Colonic mucosa (tissue), 4 donors: ENCODE data around the gene ZNF536. TPM values are rescaled to one million over a fixed set of nuclear protein-coding genes. Genes with fewer than 3 reads are reported as not detected.

ENCODE experiments used
- DNase-seq: peaks from one replicate; pipeline ENCODE4 v3.0.0-alpha.2; 2020
- H3K27ac ChIP-seq: fragments of 200-600 bp; one replicate; pipeline ENCODE4 v1.8.0; 2021
- H3K27me3 ChIP-seq: fragments of 200-600 bp; one replicate; pipeline ENCODE4 v1.8.0; 2021
- H3K36me3 ChIP-seq: fragments of 200-600 bp; one replicate; pipeline ENCODE4 v1.8.0; 2021
- H3K4me1 ChIP-seq: fragments of 200-600 bp; one replicate; pipeline ENCODE4 v1.8.0; 2021; ENCODE audit warnings: mild to moderate bottlenecking
- H3K4me3 ChIP-seq: fragments of 200-600 bp; one replicate; pipeline ENCODE4 v1.8.0; 2021
- H3K9ac ChIP-seq, 2 donors: one replicate each; pipeline ENCODE4 v1.7.0; 2013; ENCODE audit warnings: control low read depth in 2 of 2, low read depth in 2 of 2, low read length in 2 of 2
- H3K9me3 ChIP-seq: fragments of 200-600 bp; one replicate; pipeline ENCODE4 v1.8.0; 2021
- intact Hi-C: fragments of 100-400 bp; cut with DNase I; formaldehyde crosslinking; loops from one replicate; pipeline ENCODE4 v1.14.1; 2022
- total RNA-seq, 2 donors: library from RNA; stranded (reverse); fragmentation: NEBNext Ultra II Directional in 1 of 2; extraction: Animal tissue kit (Norgen Biotek cat#: 25700) in 1 of 2; gene quantifications; one replicate each; pipeline ENCODE4 v1.2.1, GENCODE V29; 2021
- TF ChIP-seq, protein P1 (sequence below): fragments of 200-600 bp; IDR thresholded peaks from one replicate; pipeline ENCODE4 v1.8.0; 2022; ENCODE audit warnings: antibody characterized with exemption, mild to moderate bottlenecking
- donor health status: healthy.
- donor health status: DM: no; HTN: no; CAD: no.
- donor health status: DM: no; HTN: no; CAD: no.

The ZNF536 gene
- total RNA-seq, 2 donors from 2014 or later, result 1.3 to 1.4 TPM

DNA sequence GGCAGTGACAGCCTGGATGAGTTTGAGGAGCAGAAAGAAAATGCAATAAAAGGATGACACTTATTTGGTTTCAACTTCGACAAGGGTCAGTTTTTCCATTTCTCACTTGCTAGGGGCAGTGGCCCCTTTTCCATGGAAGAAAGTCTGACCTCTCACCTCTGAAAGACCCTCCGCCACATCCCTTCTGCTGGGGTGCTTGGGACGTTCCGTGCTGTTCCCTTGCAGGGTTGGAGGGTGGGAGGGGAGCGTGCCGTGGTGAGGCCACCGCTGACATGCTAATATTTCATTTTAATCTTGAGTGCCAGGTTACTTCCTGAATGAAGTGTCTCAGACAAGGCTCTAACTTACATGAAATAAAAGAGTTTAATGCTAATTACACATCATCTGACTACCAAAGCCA lies 5.2 kb upstream of the ZNF536 start:
- TF ChIP-seq, protein P1, sequence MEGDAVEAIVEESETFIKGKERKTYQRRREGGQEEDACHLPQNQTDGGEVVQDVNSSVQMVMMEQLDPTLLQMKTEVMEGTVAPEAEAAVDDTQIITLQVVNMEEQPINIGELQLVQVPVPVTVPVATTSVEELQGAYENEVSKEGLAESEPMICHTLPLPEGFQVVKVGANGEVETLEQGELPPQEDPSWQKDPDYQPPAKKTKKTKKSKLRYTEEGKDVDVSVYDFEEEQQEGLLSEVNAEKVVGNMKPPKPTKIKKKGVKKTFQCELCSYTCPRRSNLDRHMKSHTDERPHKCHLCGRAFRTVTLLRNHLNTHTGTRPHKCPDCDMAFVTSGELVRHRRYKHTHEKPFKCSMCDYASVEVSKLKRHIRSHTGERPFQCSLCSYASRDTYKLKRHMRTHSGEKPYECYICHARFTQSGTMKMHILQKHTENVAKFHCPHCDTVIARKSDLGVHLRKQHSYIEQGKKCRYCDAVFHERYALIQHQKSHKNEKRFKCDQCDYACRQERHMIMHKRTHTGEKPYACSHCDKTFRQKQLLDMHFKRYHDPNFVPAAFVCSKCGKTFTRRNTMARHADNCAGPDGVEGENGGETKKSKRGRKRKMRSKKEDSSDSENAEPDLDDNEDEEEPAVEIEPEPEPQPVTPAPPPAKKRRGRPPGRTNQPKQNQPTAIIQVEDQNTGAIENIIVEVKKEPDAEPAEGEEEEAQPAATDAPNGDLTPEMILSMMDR, result no peak
- Histone ChIP-seq H3K4me3 (no peak overlapping the region), H3K27ac (no peak overlapping the region), H3K4me1 (no peaks in the 10 kb centered on the region), H3K27me3 (no peaks in the 10 kb centered on the region), H3K9me3 (no peaks in the 10 kb centered on the region), H3K36me3 (no peaks in the 10 kb centered on the region), H3K9ac (no peak overlapping the region)
- intact Hi-C loops, result no loop called here
- no peak for DNase-seq

DNA sequence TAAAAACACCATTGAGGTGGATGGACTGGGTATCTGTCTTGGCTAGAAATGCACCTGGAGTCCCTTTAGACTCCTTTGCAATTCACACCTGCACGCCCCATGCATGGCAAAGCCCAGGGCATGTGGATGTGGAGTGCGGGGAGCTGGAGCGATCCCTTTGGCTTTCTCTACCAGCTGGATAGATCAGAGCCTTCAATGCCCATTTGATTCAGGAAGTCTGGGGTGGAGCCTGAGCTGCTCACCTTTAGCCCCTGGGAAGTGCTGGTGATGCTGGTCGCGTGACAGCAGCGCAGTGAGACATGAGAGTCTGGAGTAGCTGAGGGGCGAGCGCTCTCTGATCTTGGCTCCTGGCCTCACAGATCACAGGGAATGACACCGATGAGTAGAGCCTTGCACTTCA lies 4.8 kb upstream of the ZNF536 start:
- Histone ChIP-seq H3K27ac (no peak overlapping the region), H3K4me1 (no peaks in the 10 kb centered on the region), H3K36me3 (no peaks in the 10 kb centered on the region), H3K9ac (no peak overlapping the region), H3K4me3 (no peak overlapping the region), H3K9me3 (no peaks in the 10 kb centered on the region), H3K27me3 (no peaks in the 10 kb centered on the region)
- TF ChIP-seq, protein P1, result no peak
- DNase-seq, result no peak
- intact Hi-C loops, result no loop called here

DNA sequence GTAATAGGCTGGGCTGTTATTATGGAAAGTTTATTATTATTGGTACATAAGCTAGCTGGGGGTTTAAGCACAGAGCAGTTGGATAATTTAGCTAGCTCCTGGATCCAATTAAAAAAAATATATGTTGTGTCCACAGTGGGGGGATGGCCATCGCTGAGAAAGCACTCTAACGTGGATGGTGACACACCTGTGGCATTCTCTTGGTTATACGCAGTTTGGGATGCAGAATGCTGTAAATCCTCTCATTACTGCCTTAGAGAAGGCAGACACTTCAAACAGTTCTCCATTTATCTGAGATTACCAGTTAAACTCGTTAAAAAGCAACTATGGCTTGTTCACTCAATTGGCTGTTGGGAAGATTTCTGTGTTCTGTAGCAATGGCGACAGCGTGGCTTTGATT lies 2.4 kb upstream of the ZNF536 start:
- Histone ChIP-seq H3K4me1 (no peaks in the 10 kb centered on the region), H3K4me3 (no peak overlapping the region), H3K27me3 (peaks cover 7% of the 10 kb centered on the region), H3K27ac (no peak overlapping the region), H3K36me3 (no peaks in the 10 kb centered on the region), H3K9ac (no peak overlapping the region), H3K9me3 (no peaks in the 10 kb centered on the region)
- TF ChIP-seq, protein P1, result no peak
- intact Hi-C loops, result no loop called here
- DNase-seq, result no peak

DNA sequence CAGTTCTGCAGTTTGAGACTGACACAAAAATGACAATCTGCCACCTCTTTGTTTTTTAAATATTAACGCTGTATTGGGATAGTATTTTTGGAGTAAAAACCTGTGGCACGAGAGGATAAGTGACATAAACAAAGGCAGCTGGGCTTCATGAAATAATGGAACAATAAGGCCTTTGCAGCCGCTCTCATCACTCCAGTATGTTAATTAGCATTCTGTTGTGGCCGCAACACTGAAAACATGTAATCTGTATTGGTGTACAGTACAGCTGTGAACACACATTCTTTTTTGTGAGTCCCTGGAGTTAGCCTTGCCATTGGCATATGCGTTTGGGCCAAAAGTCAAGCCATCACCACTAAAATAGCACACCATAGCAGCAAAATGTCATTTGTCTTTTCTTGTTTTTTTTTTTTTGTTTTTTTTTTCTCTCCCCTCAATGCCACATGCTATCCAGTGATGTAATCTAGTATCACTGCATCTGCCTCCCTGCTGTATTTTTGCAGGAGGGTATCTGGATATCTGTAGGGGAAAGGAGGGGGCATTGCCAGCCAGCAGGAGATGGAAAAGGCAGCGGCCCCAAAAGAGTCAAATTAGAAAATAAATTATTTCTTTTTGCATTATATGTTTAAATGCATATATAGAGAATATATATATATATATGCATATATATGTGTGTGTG lies 885 bp upstream of the ZNF536 start:
- Histone ChIP-seq H3K4me3 (no peak overlapping the region), H3K27ac (no peak overlapping the region), H3K4me1 (no peaks in the 10 kb centered on the region), H3K9me3 (no peaks in the 10 kb centered on the region), H3K36me3 (no peaks in the 10 kb centered on the region), H3K27me3 (peaks cover 12% of the 10 kb centered on the region), H3K9ac (no peak overlapping the region)
- TF ChIP-seq, protein P1, result no peak
- intact Hi-C loops, result no loop called here
- no peak for DNase-seq

DNA sequence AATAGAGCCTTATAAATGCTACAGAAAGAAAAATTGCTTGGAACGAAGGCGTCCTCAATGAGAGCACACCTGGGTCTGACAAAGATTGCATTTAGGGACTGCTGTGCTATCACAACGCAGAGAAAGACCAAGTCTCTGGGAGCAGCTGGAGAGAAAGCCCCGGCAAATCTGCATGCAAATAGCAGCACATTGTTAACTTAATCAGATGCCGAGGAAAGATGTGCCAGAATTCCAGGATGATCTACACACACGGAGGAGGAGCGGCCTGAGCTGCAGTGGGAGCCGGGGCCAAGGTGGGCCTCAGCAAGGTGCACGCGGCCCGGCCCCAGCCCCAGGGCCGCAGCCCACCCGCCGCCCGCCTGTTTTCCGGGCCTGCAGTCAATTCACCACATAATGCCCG lies 1.4 kb downstream of the ZNF536 start:
- Histone ChIP-seq H3K4me3 (no peak overlapping the region), H3K9me3 (no peaks in the 10 kb centered on the region), H3K27ac (no peak overlapping the region), H3K9ac (no peak overlapping the region), H3K4me1 (no peaks in the 10 kb centered on the region), H3K36me3 (no peaks in the 10 kb centered on the region), H3K27me3 (peaks cover 12% of the 10 kb centered on the region)
- intact Hi-C loops, result no loop called here
- TF ChIP-seq, protein P1, result no peak
- DNase-seq, result no peak
